Liver (tissue), 9 donors: ENCODE measurements around the gene RALGAPA2. TPM values are rescaled to one million over a fixed set of nuclear protein-coding genes. Genes with fewer than 3 reads are reported as not detected.

Experiments used
- DNase-seq: peaks from one replicate; pipeline ENCODE4 v3.0.0-alpha.2; 2017; ENCODE audit warnings: low spot score
- H3K27ac ChIP-seq, 2 donors: one replicate each; pipeline ENCODE4 v1.7.0; 2013; ENCODE audit warnings: inconsistent platforms in 2 of 2, low read length in 2 of 2, control low read depth in 1 of 2, low read depth in 1 of 2, mild to moderate bottlenecking in 1 of 2
- H3K27me3 ChIP-seq, 4 donors: one replicate each; pipeline versions ENCODE4 v1.6.1 to v1.7.0; 2013; ENCODE audit warnings: low read length in 3 of 4, inconsistent platforms in 1 of 4, mild to moderate bottlenecking in 1 of 4, moderate library complexity in 1 of 4; ENCODE audit not compliant: control insufficient read depth in 4 of 4, insufficient read depth in 4 of 4
- H3K36me3 ChIP-seq, 4 donors: one replicate each; pipeline versions ENCODE4 v1.6.1 to v1.7.0; 2013; ENCODE audit warnings: low read length in 3 of 4, mild to moderate bottlenecking in 3 of 4, low read depth in 1 of 4, moderate library complexity in 1 of 4; ENCODE audit not compliant: control insufficient read depth in 4 of 4, insufficient read depth in 3 of 4
- H3K4me1 ChIP-seq, 4 donors: one replicate each; pipeline versions ENCODE4 v1.6.1 to v1.7.0; 2013; ENCODE audit warnings: low read length in 3 of 4, mild to moderate bottlenecking in 3 of 4, moderate library complexity in 1 of 4; ENCODE audit not compliant: control insufficient read depth in 4 of 4, insufficient read depth in 4 of 4
- H3K4me3 ChIP-seq, 3 donors: one replicate each; pipeline versions ENCODE4 v1.6.1 to v1.7.0; 2013; ENCODE audit warnings: low read length in 3 of 3, control low read depth in 1 of 3, low read depth in 1 of 3, mild to moderate bottlenecking in 1 of 3
- H3K9ac ChIP-seq, 2 donors: one replicate each; pipeline ENCODE4 v1.7.0; 2013; ENCODE audit warnings: low read length in 2 of 2, mild to moderate bottlenecking in 2 of 2, moderate library complexity in 2 of 2, control low read depth in 1 of 2, low read depth in 1 of 2
- H3K9me3 ChIP-seq, 4 donors: one replicate each; pipeline versions ENCODE4 v1.6.1 to v1.7.0; 2013; ENCODE audit warnings: low read length in 3 of 4; ENCODE audit not compliant: control insufficient read depth in 4 of 4
- CTCF ChIP-seq: fragments of 150-350 bp; IDR thresholded peaks from 2 replicates; pipeline ENCODE4 v1.5.1; 2017; ENCODE audit warnings: improper control_type of control experiment, low read depth, low read length; ENCODE audit not compliant: missing input control
- FOXA1 ChIP-seq: IDR thresholded peaks from 2 replicates; pipeline ENCODE4 v1.6.1; 2016; ENCODE audit warnings: antibody characterized with exemption
- FOXA2 ChIP-seq: IDR thresholded peaks from 2 replicates; pipeline ENCODE4 v1.6.1; 2016; ENCODE audit warnings: antibody characterized with exemption
- GABPA ChIP-seq, 2 donors: IDR thresholded peaks in 1 of 2; conservative IDR thresholded peaks in 1 of 2; 2 replicates each; pipeline ENCODE4 v1.6.1; 2016; ENCODE audit warnings: antibody characterized with exemption in 2 of 2, mild to moderate bottlenecking in 1 of 2, moderate library complexity in 1 of 2
- HNF4A ChIP-seq, 2 donors: conservative IDR thresholded peaks; 2 replicates each; pipeline ENCODE4 v1.6.1; 2016; ENCODE audit warnings: antibody characterized with exemption in 2 of 2, mild to moderate bottlenecking in 2 of 2
- HNF4G ChIP-seq: IDR thresholded peaks from 2 replicates; pipeline ENCODE4 v1.6.1; 2016; ENCODE audit warnings: antibody characterized with exemption
- JUND ChIP-seq, 2 donors: IDR thresholded peaks; 2 replicates each; pipeline ENCODE4 v1.6.1; 2016; ENCODE audit warnings: antibody characterized with exemption in 2 of 2
- MAX ChIP-seq: IDR thresholded peaks from 2 replicates; pipeline ENCODE4 v1.6.1; 2016; ENCODE audit warnings: antibody characterized with exemption
- NR2F2 ChIP-seq: IDR thresholded peaks from 2 replicates; pipeline ENCODE4 v1.6.1; 2016; ENCODE audit warnings: antibody characterized with exemption
- RAD21 ChIP-seq, 2 donors: IDR thresholded peaks; 2 replicates each; pipeline ENCODE4 v1.6.1; 2016; ENCODE audit warnings: antibody characterized with exemption in 2 of 2, mild to moderate bottlenecking in 2 of 2
- REST ChIP-seq: IDR thresholded peaks from 2 replicates; pipeline ENCODE4 v1.6.1; 2016; ENCODE audit warnings: antibody characterized with exemption, mild to moderate bottlenecking
- RXRA ChIP-seq, 2 donors: IDR thresholded peaks; 2 replicates each; pipeline ENCODE4 v1.6.1; 2017 to 2018; ENCODE audit warnings: antibody characterized with exemption in 2 of 2, mild to moderate bottlenecking in 1 of 2
- SP1 ChIP-seq: IDR thresholded peaks from 2 replicates; pipeline ENCODE4 v1.6.1; 2018; ENCODE audit warnings: antibody characterized with exemption, mild to moderate bottlenecking
- TAF1 ChIP-seq: conservative IDR thresholded peaks from 2 replicates; pipeline ENCODE4 v1.6.1; 2016; ENCODE audit warnings: antibody characterized with exemption, mild to moderate bottlenecking
- YY1 ChIP-seq: IDR thresholded peaks from 2 replicates; pipeline ENCODE4 v1.6.1; 2016; ENCODE audit warnings: antibody characterized with exemption, mild to moderate bottlenecking
- ZBTB33 ChIP-seq: IDR thresholded peaks from 2 replicates; pipeline ENCODE4 v1.6.1; 2016; ENCODE audit warnings: antibody characterized with exemption
- WGBS: extraction: QIAGEN DNeasy Blood & Tissue Kit; methylation state at CpG from one replicate; pipeline ENCODE4 v1.1.7; 2013; 5-methylcytosine and 5-hydroxymethylcytosine counted together
- polyA plus RNA-seq, 2 donors: library from polyadenylated mRNA; stranded (reverse) in 1 of 2; unstranded in 1 of 2; fragments of 200-250 nt in 1 of 2; fragments of >200 nt in 1 of 2; fragmentation: Nextera tagmentation in 1 of 2; extraction: Ambion mirVana in 1 of 2; gene quantifications; one replicate each; pipeline versions ENCODE4 v1.2.1 to v1.2.3, GENCODE V29; 2013 to 2015
- total RNA-seq, 2 donors: library from RNA; depleted of rRNA; stranded (reverse); fragments of >200 nt; gene quantifications; one replicate each; pipeline ENCODE4 v1.2.3, GENCODE V29; 2014
- TF ChIP-seq, protein P1 (sequence below): IDR thresholded peaks from 2 replicates; pipeline ENCODE4 v1.6.1; 2016; ENCODE audit warnings: antibody characterized with exemption
- donor health status: healthy.
- donor health status: healthy.
- donor health status: healthy.
- donor health status: healthy.
- donor health status: healthy.

RALGAPA2 gene
- total and polyA plus RNA-seq, 4 donors = 14.8 to 89.9 (median 25.1) TPM

DNA sequence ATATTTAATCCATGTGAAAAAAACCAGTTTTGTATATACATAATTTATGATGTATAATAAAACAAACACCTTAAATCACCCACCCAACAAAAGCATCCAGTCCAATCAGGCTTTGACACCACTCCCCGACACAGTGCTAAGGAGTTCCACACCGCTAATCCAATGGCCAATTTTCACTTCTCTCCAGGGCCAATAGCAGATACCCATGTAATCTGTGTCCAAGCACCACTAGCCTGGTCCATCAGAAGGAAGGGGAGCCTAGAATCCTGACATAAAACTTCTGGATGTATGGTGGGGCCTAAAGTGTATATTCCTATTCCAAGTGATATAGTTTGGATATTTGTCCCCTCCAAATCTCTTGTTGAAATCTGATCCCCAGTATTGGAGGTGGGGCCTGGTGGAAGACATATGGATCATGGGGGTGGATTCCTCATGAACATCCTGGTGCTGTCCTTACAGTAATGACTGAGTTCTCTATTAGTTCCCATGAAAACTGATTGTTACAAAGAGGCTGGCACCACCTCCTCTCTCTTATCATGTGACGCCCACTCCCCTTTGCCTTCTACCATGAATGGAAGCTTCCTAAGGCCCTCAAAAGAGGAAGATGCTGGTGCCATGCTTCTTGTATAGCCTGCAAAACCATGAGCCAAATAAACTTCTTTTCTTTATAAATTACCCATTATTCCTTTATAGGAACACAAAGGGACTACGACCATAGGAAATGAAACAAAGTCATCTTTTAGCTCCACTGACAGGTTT lies 20.8 kb downstream of the RALGAPA2 start:
- no peaks in the 10 kb centered on the region for H3K27me3 ChIP-seq
- TF ChIP-seq TAF1 (no peak), SP1 (no peak), NR2F2 (no peak), RAD21 (IDR thresholded peaks at IDR 0.05) (no peak), RXRA (IDR thresholded peaks at IDR 0.05) (no peak), FOXA2 (no peak), REST (no peak), FOXA1 (no peak), HNF4G (no peak)
- TF ChIP-seq, protein P1, sequence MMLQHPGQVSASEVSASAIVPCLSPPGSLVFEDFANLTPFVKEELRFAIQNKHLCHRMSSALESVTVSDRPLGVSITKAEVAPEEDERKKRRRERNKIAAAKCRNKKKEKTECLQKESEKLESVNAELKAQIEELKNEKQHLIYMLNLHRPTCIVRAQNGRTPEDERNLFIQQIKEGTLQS = no peak
- no peaks in the 10 kb centered on the region for H3K9me3 ChIP-seq
- no peak overlapping the region for H3K4me3 ChIP-seq
- no peak overlapping the region for H3K9ac ChIP-seq
- H3K4me1 ChIP-seq = peaks cover 5 to 27% (median 15%) of the 10 kb centered on the region in 4 donors
- H3K27ac ChIP-seq = no peak overlapping the region
- WGBS = 95% methylated on average over 4 of the region's 4 CpGs
- DNase-seq = no peak
- no peaks in the 10 kb centered on the region for H3K36me3 ChIP-seq

- no peak overlapping the region for H3K4me3 ChIP-seq
- no peak for DNase-seq
- 79% methylated on average over 8 of the region's 8 CpGs for WGBS
- TF ChIP-seq ZBTB33 (no peak), YY1 (no peak), RAD21 (IDR thresholded peaks at IDR 0.05) (no peak), NR2F2 (no peak), TAF1 (no peak), HNF4A (conservative IDR thresholded peaks at IDR 0.05) (no peak), GABPA (IDR thresholded peaks at IDR 0.05 in 1 of 2, conservative IDR thresholded peaks at IDR 0.05 in 1 of 2) (no peak), RXRA (IDR thresholded peaks at IDR 0.05) (no peak), MAX (no peak), CTCF (no peak), HNF4G (no peak), JUND (IDR thresholded peaks at IDR 0.05) (no peak), FOXA1 (no peak), FOXA2 (no peak), REST (no peak)
- TF ChIP-seq, protein P1 = no peak
- H3K9ac ChIP-seq = no peak overlapping the region
- H3K27ac ChIP-seq = no peak overlapping the region
- H3K9me3 ChIP-seq = no peaks in the 10 kb centered on the region
- H3K27me3 ChIP-seq = no peaks in the 10 kb centered on the region
- H3K36me3 ChIP-seq = no peaks in the 10 kb centered on the region
- peaks cover 5 to 29% (median 13%) of the 10 kb centered on the region in 4 donors for H3K4me1 ChIP-seq
These were observed 21.6 kb downstream of the RALGAPA2 start for GRCh38 chr20:20690676-20691476.
